PFSK-1 (cell line): ENCODE measurements around the gene TRIM9.

Source experiments
- POLR2AphosphoS5 ChIP-seq: IDR thresholded peaks from 2 replicates; pipeline ENCODE4 v1.6.1; 2012; ENCODE audit warnings: low read depth, mild to moderate bottlenecking, control low read depth, low read length, moderate library complexity
- REST ChIP-seq, 2 experiments: IDR thresholded peaks; 2 replicates each; pipeline versions ENCODE4 v1.6.1 to v1.8.0; 2011 to 2012; ENCODE audit warnings: low read depth in 2 of 2, low read length in 2 of 2, control low read depth in 1 of 2, inconsistent platforms in 1 of 2, mild to moderate bottlenecking in 1 of 2, moderate library complexity in 1 of 2; ENCODE audit not compliant: insufficient read depth in 1 of 2
- SIN3A ChIP-seq: IDR thresholded peaks from 2 replicates; pipeline ENCODE4 v1.6.1; 2012; ENCODE audit warnings: mild to moderate bottlenecking, low read length, moderate library complexity, borderline replicate concordance; ENCODE audit not compliant: insufficient read depth
- TAF1 ChIP-seq: IDR thresholded peaks from 2 replicates; pipeline ENCODE4 v1.6.1; 2012; ENCODE audit warnings: low read length, control low read depth, borderline replicate concordance; ENCODE audit not compliant: insufficient read depth

- no peak for TF ChIP-seq TAF1
- no peak for TF ChIP-seq SIN3A
- TF ChIP-seq REST (IDR thresholded peaks at IDR 0.05; ENCODE audit: insufficient read depth in 1 of 2, low read depth in 2 of 2, low read length in 2 of 2), result no peak
- TF ChIP-seq POLR2AphosphoS5, result no peak
Measured at GRCh38 chr14:51067295-51067694, 27.6 kb downstream of the TRIM9 start.
